Measurements from ENCODE around the gene ALK. TPM values are rescaled to one million over a fixed set of nuclear protein-coding genes. Genes with fewer than 3 reads are reported as not detected.

ALK gene
- total RNA-seq, 2 donors from 2014 or later: 0.13 to 0.46 TPM

DNA sequence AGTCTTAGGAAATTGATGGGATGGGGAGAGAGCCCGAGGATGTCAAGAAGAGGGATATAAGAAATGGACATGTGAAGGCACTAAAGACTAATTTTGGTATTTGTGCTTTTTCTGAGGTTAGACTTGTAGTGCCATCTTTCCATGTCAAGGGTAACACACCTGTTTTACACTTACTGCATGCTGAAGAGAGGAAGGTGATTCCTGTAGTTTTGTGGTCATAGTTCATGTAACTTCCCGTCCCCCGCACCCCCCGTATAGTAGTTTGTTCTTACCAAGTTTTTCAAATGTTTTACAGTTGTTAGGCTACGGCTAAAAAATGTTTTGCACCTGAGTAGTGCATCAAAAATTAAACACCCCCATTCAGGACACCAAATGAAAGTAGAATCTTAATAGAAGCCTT lies 732.3 kb downstream of the ALK start:
- no peak for DNase-seq
- H3K9ac ChIP-seq (ENCODE audit: extremely low read depth, low read length, poor library complexity, severe bottlenecking): no peak overlapping the region
- H3K27me3 ChIP-seq (ENCODE audit: control insufficient read depth, insufficient read depth, low read length, poor library complexity, severe bottlenecking): no peaks in the 10 kb centered on the region
- TF ChIP-seq, protein P1, sequence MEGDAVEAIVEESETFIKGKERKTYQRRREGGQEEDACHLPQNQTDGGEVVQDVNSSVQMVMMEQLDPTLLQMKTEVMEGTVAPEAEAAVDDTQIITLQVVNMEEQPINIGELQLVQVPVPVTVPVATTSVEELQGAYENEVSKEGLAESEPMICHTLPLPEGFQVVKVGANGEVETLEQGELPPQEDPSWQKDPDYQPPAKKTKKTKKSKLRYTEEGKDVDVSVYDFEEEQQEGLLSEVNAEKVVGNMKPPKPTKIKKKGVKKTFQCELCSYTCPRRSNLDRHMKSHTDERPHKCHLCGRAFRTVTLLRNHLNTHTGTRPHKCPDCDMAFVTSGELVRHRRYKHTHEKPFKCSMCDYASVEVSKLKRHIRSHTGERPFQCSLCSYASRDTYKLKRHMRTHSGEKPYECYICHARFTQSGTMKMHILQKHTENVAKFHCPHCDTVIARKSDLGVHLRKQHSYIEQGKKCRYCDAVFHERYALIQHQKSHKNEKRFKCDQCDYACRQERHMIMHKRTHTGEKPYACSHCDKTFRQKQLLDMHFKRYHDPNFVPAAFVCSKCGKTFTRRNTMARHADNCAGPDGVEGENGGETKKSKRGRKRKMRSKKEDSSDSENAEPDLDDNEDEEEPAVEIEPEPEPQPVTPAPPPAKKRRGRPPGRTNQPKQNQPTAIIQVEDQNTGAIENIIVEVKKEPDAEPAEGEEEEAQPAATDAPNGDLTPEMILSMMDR (conservative IDR thresholded peaks at IDR 0.05): no peak
- no peak overlapping the region for H3K4me3 Mint-ChIP-seq
- H3K4me3 ChIP-seq (ENCODE audit: low read length): no peak overlapping the region
- H3K27ac ChIP-seq (ENCODE audit: low read depth, low read length): no peak overlapping the region
- no peaks in the 10 kb centered on the region for H3K36me3 ChIP-seq (ENCODE audit: control insufficient read depth, insufficient read depth, low read length)
- peaks cover 6% of the 10 kb centered on the region for H3K9me3 Mint-ChIP-seq
- H3K27ac Mint-ChIP-seq: no peak overlapping the region
- 92 to 94% methylated on average over 2 to 5 of the region's 5 CpGs for WGBS, 2 experiments (ENCODE audit: insufficient coverage in 1 of 2, insufficient read length in 1 of 2)
- H3K9me3 ChIP-seq (ENCODE audit: control insufficient read depth, low read length): peaks cover 17% of the 10 kb centered on the region
- peaks cover 7% of the 10 kb centered on the region for H3K27me3 Mint-ChIP-seq (ENCODE audit: insufficient read depth)
- peaks cover 5% of the 10 kb centered on the region for H3K36me3 Mint-ChIP-seq (ENCODE audit: low read depth)
- H3K4me1 ChIP-seq (ENCODE audit: control insufficient read depth, insufficient read depth, low read length): no peaks in the 10 kb centered on the region
- H3K4me1 Mint-ChIP-seq: peaks cover 1% of the 10 kb centered on the region

DNA sequence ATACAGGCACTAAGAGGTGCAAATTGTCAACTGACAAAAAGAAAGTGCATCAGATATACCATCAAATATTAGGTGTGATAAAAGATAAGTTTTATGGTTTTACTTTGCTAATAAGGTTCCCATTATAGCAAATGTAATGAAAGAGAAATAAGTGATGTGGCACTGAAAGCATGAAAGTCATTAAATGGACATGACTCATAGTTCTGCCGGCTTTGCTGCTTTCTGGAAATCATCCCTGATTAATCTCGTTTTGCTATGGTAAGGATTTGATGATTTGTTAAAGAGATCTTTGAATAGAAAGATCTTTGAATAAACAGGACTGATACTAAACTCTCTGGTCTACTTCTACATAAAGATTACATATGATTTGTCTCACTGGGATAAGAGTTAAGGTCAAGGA lies 733.5 kb downstream of the ALK start:
- no peaks in the 10 kb centered on the region for H3K27me3 ChIP-seq (ENCODE audit: control insufficient read depth, insufficient read depth, low read length, poor library complexity, severe bottlenecking)
- H3K4me3 Mint-ChIP-seq: no peak overlapping the region

DNA sequence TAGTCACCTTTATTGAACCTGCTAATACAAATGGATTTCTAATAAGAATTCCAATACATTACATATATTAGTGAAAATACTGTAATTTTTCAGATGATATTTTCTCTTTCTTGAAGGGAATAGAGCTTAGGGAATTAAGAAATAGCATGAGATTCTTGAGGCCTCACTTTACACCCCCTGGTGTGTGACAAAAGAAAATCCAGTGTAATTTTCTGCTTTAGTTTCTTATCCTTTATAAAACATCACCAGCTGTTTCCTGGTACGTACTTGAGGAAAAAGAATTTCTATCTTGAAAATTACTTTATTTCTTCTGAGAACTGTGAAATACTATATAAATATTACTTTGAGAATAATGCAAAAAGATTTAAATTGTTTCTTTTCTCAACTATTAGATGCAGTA lies 734.6 kb downstream of the ALK start:
- Mint-ChIP-seq H3K36me3 (ENCODE audit: low read depth) (peaks cover 5% of the 10 kb centered on the region), H3K27me3 (ENCODE audit: insufficient read depth) (peaks cover 7% of the 10 kb centered on the region), H3K9me3 (peaks cover 6% of the 10 kb centered on the region), H3K4me1 (peaks cover 3% of the 10 kb centered on the region), H3K4me3 (no peak overlapping the region), H3K27ac (no peak overlapping the region)
- H3K9me3 ChIP-seq (ENCODE audit: control insufficient read depth, low read length): peaks cover 17% of the 10 kb centered on the region
- no peaks in the 10 kb centered on the region for H3K27me3 ChIP-seq (ENCODE audit: control insufficient read depth, insufficient read depth, low read length, poor library complexity, severe bottlenecking)
- no peaks in the 10 kb centered on the region for H3K36me3 ChIP-seq (ENCODE audit: control insufficient read depth, insufficient read depth, low read length)
- H3K4me3 ChIP-seq (ENCODE audit: low read length): no peak overlapping the region
- no peak overlapping the region for H3K27ac ChIP-seq (ENCODE audit: low read depth, low read length)
- no peak for DNase-seq
- TF ChIP-seq, protein P1 (conservative IDR thresholded peaks at IDR 0.05): no peak
- no peaks in the 10 kb centered on the region for H3K4me1 ChIP-seq (ENCODE audit: control insufficient read depth, insufficient read depth, low read length)
- H3K9ac ChIP-seq (ENCODE audit: extremely low read depth, low read length, poor library complexity, severe bottlenecking): no peak overlapping the region
- WGBS, 2 experiments (ENCODE audit: insufficient coverage in 1 of 2, insufficient read length in 1 of 2): 100% methylated on average over 1 of the region's 1 CpG; no CpG with 5 or more reads in 1 of the 2 experiments

More for the DNA sequence above, 733.5 kb downstream of the ALK start:
- H3K27me3 Mint-ChIP-seq (ENCODE audit: insufficient read depth): peaks cover 7% of the 10 kb centered on the region
- Histone ChIP-seq H3K9ac (ENCODE audit: extremely low read depth, low read length, poor library complexity, severe bottlenecking) (no peak overlapping the region), H3K4me3 (ENCODE audit: low read length) (no peak overlapping the region), H3K27ac (ENCODE audit: low read depth, low read length) (no peak overlapping the region), H3K9me3 (ENCODE audit: control insufficient read depth, low read length) (peaks cover 17% of the 10 kb centered on the region), H3K36me3 (ENCODE audit: control insufficient read depth, insufficient read depth, low read length) (no peaks in the 10 kb centered on the region), H3K4me1 (ENCODE audit: control insufficient read depth, insufficient read depth, low read length) (no peaks in the 10 kb centered on the region)
- peaks cover 6% of the 10 kb centered on the region for H3K9me3 Mint-ChIP-seq
- 97 to 100% methylated on average over 1 to 2 of the region's 2 CpGs for WGBS, 2 experiments (ENCODE audit: insufficient coverage in 1 of 2, insufficient read length in 1 of 2)
- DNase-seq: no peak
- no peak overlapping the region for H3K27ac Mint-ChIP-seq
- peaks cover 5% of the 10 kb centered on the region for H3K36me3 Mint-ChIP-seq (ENCODE audit: low read depth)
- TF ChIP-seq, protein P1 (conservative IDR thresholded peaks at IDR 0.05): no peak
- H3K4me1 Mint-ChIP-seq: peaks cover 3% of the 10 kb centered on the region
